Liver (tissue), 9 donors: Measurements from ENCODE around the gene JMJD7. TPM values are rescaled to one million over a fixed set of nuclear protein-coding genes. Genes with fewer than 3 reads are reported as not detected.

ENCODE experiments used
- DNase-seq: peaks from one replicate; pipeline ENCODE4 v3.0.0-alpha.2; 2017; ENCODE audit warnings: low spot score
- H3K27ac ChIP-seq, 2 donors: one replicate each; pipeline ENCODE4 v1.7.0; 2013; ENCODE audit warnings: inconsistent platforms in 2 of 2, low read length in 2 of 2, control low read depth in 1 of 2, low read depth in 1 of 2, mild to moderate bottlenecking in 1 of 2
- H3K27me3 ChIP-seq, 4 donors: one replicate each; pipeline versions ENCODE4 v1.6.1 to v1.7.0; 2013; ENCODE audit warnings: low read length in 3 of 4, inconsistent platforms in 1 of 4, mild to moderate bottlenecking in 1 of 4, moderate library complexity in 1 of 4; ENCODE audit not compliant: control insufficient read depth in 4 of 4, insufficient read depth in 4 of 4
- H3K36me3 ChIP-seq, 4 donors: one replicate each; pipeline versions ENCODE4 v1.6.1 to v1.7.0; 2013; ENCODE audit warnings: low read length in 3 of 4, mild to moderate bottlenecking in 3 of 4, low read depth in 1 of 4, moderate library complexity in 1 of 4; ENCODE audit not compliant: control insufficient read depth in 4 of 4, insufficient read depth in 3 of 4
- H3K4me1 ChIP-seq, 4 donors: one replicate each; pipeline versions ENCODE4 v1.6.1 to v1.7.0; 2013; ENCODE audit warnings: low read length in 3 of 4, mild to moderate bottlenecking in 3 of 4, moderate library complexity in 1 of 4; ENCODE audit not compliant: control insufficient read depth in 4 of 4, insufficient read depth in 4 of 4
- H3K4me3 ChIP-seq, 3 donors: one replicate each; pipeline versions ENCODE4 v1.6.1 to v1.7.0; 2013; ENCODE audit warnings: low read length in 3 of 3, control low read depth in 1 of 3, low read depth in 1 of 3, mild to moderate bottlenecking in 1 of 3
- H3K9ac ChIP-seq, 2 donors: one replicate each; pipeline ENCODE4 v1.7.0; 2013; ENCODE audit warnings: low read length in 2 of 2, mild to moderate bottlenecking in 2 of 2, moderate library complexity in 2 of 2, control low read depth in 1 of 2, low read depth in 1 of 2
- H3K9me3 ChIP-seq, 4 donors: one replicate each; pipeline versions ENCODE4 v1.6.1 to v1.7.0; 2013; ENCODE audit warnings: low read length in 3 of 4; ENCODE audit not compliant: control insufficient read depth in 4 of 4
- ATF3 ChIP-seq: IDR thresholded peaks from 2 replicates; pipeline ENCODE4 v1.6.1; 2016; ENCODE audit warnings: antibody characterized with exemption
- CTCF ChIP-seq: fragments of 150-350 bp; IDR thresholded peaks from 2 replicates; pipeline ENCODE4 v1.5.1; 2017; ENCODE audit warnings: improper control_type of control experiment, low read depth, low read length; ENCODE audit not compliant: missing input control
- FOXA1 ChIP-seq: IDR thresholded peaks from 2 replicates; pipeline ENCODE4 v1.6.1; 2016; ENCODE audit warnings: antibody characterized with exemption
- GABPA ChIP-seq, 2 donors: IDR thresholded peaks in 1 of 2; conservative IDR thresholded peaks in 1 of 2; 2 replicates each; pipeline ENCODE4 v1.6.1; 2016; ENCODE audit warnings: antibody characterized with exemption in 2 of 2, mild to moderate bottlenecking in 1 of 2, moderate library complexity in 1 of 2
- HNF4A ChIP-seq, 2 donors: conservative IDR thresholded peaks; 2 replicates each; pipeline ENCODE4 v1.6.1; 2016; ENCODE audit warnings: antibody characterized with exemption in 2 of 2, mild to moderate bottlenecking in 2 of 2
- JUND ChIP-seq, 2 donors: IDR thresholded peaks; 2 replicates each; pipeline ENCODE4 v1.6.1; 2016; ENCODE audit warnings: antibody characterized with exemption in 2 of 2
- MAX ChIP-seq: IDR thresholded peaks from 2 replicates; pipeline ENCODE4 v1.6.1; 2016; ENCODE audit warnings: antibody characterized with exemption
- REST ChIP-seq: IDR thresholded peaks from 2 replicates; pipeline ENCODE4 v1.6.1; 2016; ENCODE audit warnings: antibody characterized with exemption, mild to moderate bottlenecking
- RXRA ChIP-seq, 2 donors: IDR thresholded peaks; 2 replicates each; pipeline ENCODE4 v1.6.1; 2017 to 2018; ENCODE audit warnings: antibody characterized with exemption in 2 of 2, mild to moderate bottlenecking in 1 of 2
- YY1 ChIP-seq: IDR thresholded peaks from 2 replicates; pipeline ENCODE4 v1.6.1; 2016; ENCODE audit warnings: antibody characterized with exemption, mild to moderate bottlenecking
- WGBS: extraction: QIAGEN DNeasy Blood & Tissue Kit; methylation state at CpG from one replicate; pipeline ENCODE4 v1.1.7; 2013; 5-methylcytosine and 5-hydroxymethylcytosine counted together
- polyA plus RNA-seq, 2 donors: library from polyadenylated mRNA; stranded (reverse) in 1 of 2; unstranded in 1 of 2; fragments of 200-250 nt in 1 of 2; fragments of >200 nt in 1 of 2; fragmentation: Nextera tagmentation in 1 of 2; extraction: Ambion mirVana in 1 of 2; gene quantifications; one replicate each; pipeline versions ENCODE4 v1.2.1 to v1.2.3, GENCODE V29; 2013 to 2015
- total RNA-seq, 2 donors: library from RNA; depleted of rRNA; stranded (reverse); fragments of >200 nt; gene quantifications; one replicate each; pipeline ENCODE4 v1.2.3, GENCODE V29; 2014
- donor health status: healthy.
- donor health status: healthy.
- donor health status: healthy.
- donor health status: healthy.
- donor health status: healthy.

Gene JMJD7
- total and polyA plus RNA-seq, 4 donors, result 0.75 to 5.9 (median 5.4) TPM

- no peaks in the 10 kb centered on the region for H3K27me3 ChIP-seq
These were observed 24.0 kb downstream of the JMJD7 start for GRCh38 chr15:41851755-41852370.

More at GRCh38 chr15:41851755-41852370, 24.0 kb downstream of the JMJD7 start:
- H3K4me1 ChIP-seq, result no peaks in the 10 kb centered on the region
- WGBS, result 89% methylated on average over 8 of the region's 8 CpGs
- H3K9ac ChIP-seq, result no peak overlapping the region
- H3K36me3 ChIP-seq, result peaks cover 6 to 22% (median 13%) of the 10 kb centered on the region in 4 donors
- H3K27ac ChIP-seq, result no peak overlapping the region
- no peak for DNase-seq
- no peaks in the 10 kb centered on the region for H3K9me3 ChIP-seq
- no peak for TF ChIP-seq ATF3
- TF ChIP-seq CTCF, result no peak
- no peak for TF ChIP-seq YY1
- TF ChIP-seq JUND (IDR thresholded peaks at IDR 0.05), result no peak
- no peak for TF ChIP-seq MAX
- TF ChIP-seq GABPA (IDR thresholded peaks at IDR 0.05 in 1 of 2, conservative IDR thresholded peaks at IDR 0.05 in 1 of 2), result no peak
- no peak for TF ChIP-seq FOXA1
- TF ChIP-seq REST, result no peak
- TF ChIP-seq HNF4A (conservative IDR thresholded peaks at IDR 0.05), result no peak
- TF ChIP-seq RXRA (IDR thresholded peaks at IDR 0.05), result no peak
- no peak overlapping the region for H3K4me3 ChIP-seq
